Stomach (tissue), 4 donors: ENCODE results near the gene TP73.

Source experiments
- EP300 ChIP-seq: sonication (generic); formaldehyde crosslinking; IDR thresholded peaks from one replicate; pipeline ENCODE4 v1.6.1; 2017; ENCODE audit warnings: antibody characterized with exemption
- POLR2A ChIP-seq, 4 donors: fragments of 450-650 bp; IDR thresholded peaks; one replicate each; pipeline ENCODE4 v1.6.1; 2016; ENCODE audit warnings: antibody characterized with exemption in 4 of 4, control low read depth in 2 of 4, mild to moderate bottlenecking in 1 of 4, moderate library complexity in 1 of 4
- POLR2AphosphoS5 ChIP-seq, 3 donors: sonication (generic); formaldehyde crosslinking; IDR thresholded peaks; one replicate each; pipeline ENCODE4 v1.6.1; 2016; ENCODE audit warnings: antibody characterized with exemption in 3 of 3
- TF ChIP-seq, protein P1 (sequence below), 7 experiments: fragments of 450-650 bp in 4 of 7; fragments of 200-600 bp in 3 of 7; sonication (generic) in 3 of 7; IDR thresholded peaks; one replicate each; pipeline ENCODE4 v1.5.1; 2016 to 2019; ENCODE audit warnings: antibody characterized with exemption in 7 of 7, control low read depth in 2 of 7, mild to moderate bottlenecking in 1 of 7

DNA sequence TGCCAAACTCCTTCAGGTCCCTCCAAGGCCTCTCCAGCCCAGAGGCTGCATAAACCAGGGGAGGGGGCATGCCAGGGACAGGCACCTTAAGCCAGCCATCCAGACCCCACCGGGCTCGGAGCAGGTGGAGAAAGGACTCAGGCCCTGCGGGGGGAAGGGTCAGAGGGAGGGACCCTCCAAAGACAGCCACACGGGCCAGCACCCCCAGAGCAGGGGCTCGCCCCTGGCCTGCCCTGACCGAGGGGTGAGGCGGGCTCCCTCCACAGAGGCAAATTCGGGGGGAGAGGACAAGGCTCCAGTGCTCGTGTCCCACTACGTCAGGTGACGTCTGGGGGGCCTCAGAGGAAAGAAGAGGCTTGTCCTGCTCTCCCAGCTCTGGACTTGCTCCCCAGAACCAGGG lies 49.2 kb upstream of the TP73 start:
- TF ChIP-seq, protein P1, sequence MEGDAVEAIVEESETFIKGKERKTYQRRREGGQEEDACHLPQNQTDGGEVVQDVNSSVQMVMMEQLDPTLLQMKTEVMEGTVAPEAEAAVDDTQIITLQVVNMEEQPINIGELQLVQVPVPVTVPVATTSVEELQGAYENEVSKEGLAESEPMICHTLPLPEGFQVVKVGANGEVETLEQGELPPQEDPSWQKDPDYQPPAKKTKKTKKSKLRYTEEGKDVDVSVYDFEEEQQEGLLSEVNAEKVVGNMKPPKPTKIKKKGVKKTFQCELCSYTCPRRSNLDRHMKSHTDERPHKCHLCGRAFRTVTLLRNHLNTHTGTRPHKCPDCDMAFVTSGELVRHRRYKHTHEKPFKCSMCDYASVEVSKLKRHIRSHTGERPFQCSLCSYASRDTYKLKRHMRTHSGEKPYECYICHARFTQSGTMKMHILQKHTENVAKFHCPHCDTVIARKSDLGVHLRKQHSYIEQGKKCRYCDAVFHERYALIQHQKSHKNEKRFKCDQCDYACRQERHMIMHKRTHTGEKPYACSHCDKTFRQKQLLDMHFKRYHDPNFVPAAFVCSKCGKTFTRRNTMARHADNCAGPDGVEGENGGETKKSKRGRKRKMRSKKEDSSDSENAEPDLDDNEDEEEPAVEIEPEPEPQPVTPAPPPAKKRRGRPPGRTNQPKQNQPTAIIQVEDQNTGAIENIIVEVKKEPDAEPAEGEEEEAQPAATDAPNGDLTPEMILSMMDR (IDR thresholded peaks at IDR 0.05) = no peak
- no peak for TF ChIP-seq POLR2AphosphoS5 (IDR thresholded peaks at IDR 0.05)
- TF ChIP-seq EP300 = no peak
- no peak for TF ChIP-seq POLR2A (IDR thresholded peaks at IDR 0.05)
